ENCODE results near the gene CD53.
"Not testable (repeated sequence)": the region's sequence is repeated elsewhere in the genome, so short reads cannot be mapped to it uniquely, and the experiment has no call there.

CD53 gene

GRCh38 chr1:110872745-110873720, at the start of gene CD53:
TSS of gene CD53 (plus strand) at chr1:110873148. CDS start at chr1:110891409, 18,261 bp downstream.
- DNase-seq (ENCODE audit: low read depth in 2 of 2), result no peak

GRCh38 chr1:110824192-110824591, 48.8 kb upstream of the CD53 start:
- DNase-seq (ENCODE audit: low read depth in 2 of 2), result no peak

GRCh38 chr1:110829955-110830553, 42.9 kb upstream of the CD53 start:
- no peak for DNase-seq (ENCODE audit: low read depth in 2 of 2)

- DNase-seq (ENCODE audit: low read depth in 2 of 2), result not testable (repeated sequence)
Measured at GRCh38 chr1:110833779-110834178, 39.2 kb upstream of the CD53 start.

- no peak for DNase-seq (ENCODE audit: low read depth in 2 of 2)
Measured at GRCh38 chr1:110846861-110847260, 26.1 kb upstream of the CD53 start.

GRCh38 chr1:110850145-110850544, 22.8 kb upstream of the CD53 start:
- no peak for DNase-seq (ENCODE audit: low read depth in 2 of 2)

GRCh38 chr1:110850627-110851026, 22.3 kb upstream of the CD53 start:
- DNase-seq (ENCODE audit: low read depth in 2 of 2), result no peak

GRCh38 chr1:110853135-110853534, 19.8 kb upstream of the CD53 start:
- no peak for DNase-seq (ENCODE audit: low read depth in 2 of 2)

- DNase-seq (ENCODE audit: low read depth in 2 of 2), result no peak
Measured at GRCh38 chr1:110856410-110856809, 16.5 kb upstream of the CD53 start.

GRCh38 chr1:110857964-110858948, 14.7 kb upstream of the CD53 start:
- no peak for DNase-seq (ENCODE audit: low read depth in 2 of 2)

GRCh38 chr1:110859062-110859461, 13.9 kb upstream of the CD53 start:
- no peak for DNase-seq (ENCODE audit: low read depth in 2 of 2)

GRCh38 chr1:110860174-110860573, 12.8 kb upstream of the CD53 start:
- DNase-seq (ENCODE audit: low read depth in 2 of 2), result no peak

GRCh38 chr1:110860620-110861019, 12.3 kb upstream of the CD53 start:
- DNase-seq (ENCODE audit: low read depth in 2 of 2), result not testable (repeated sequence)

GRCh38 chr1:110861942-110862341, 11.0 kb upstream of the CD53 start:
- DNase-seq (ENCODE audit: low read depth in 2 of 2), result not testable (repeated sequence)

- DNase-seq (ENCODE audit: low read depth in 2 of 2), result no peak
Measured at GRCh38 chr1:110864287-110864686, 8.7 kb upstream of the CD53 start.

GRCh38 chr1:110870721-110871388, 2.1 kb upstream of the CD53 start:
- no peak for DNase-seq (ENCODE audit: low read depth in 2 of 2)

- DNase-seq (ENCODE audit: low read depth in 2 of 2), result no peak
Measured at GRCh38 chr1:110872366-110872744, 593 bp upstream of the CD53 start.

- no peak for DNase-seq (ENCODE audit: low read depth in 2 of 2)
Measured at GRCh38 chr1:110873856-110874255, 908 bp downstream of the CD53 start.

- DNase-seq (ENCODE audit: low read depth in 2 of 2), result no peak
Measured at GRCh38 chr1:110874324-110875215, 1.6 kb downstream of the CD53 start.

GRCh38 chr1:110875216-110875731, 2.3 kb downstream of the CD53 start:
- DNase-seq (ENCODE audit: low read depth in 2 of 2), result no peak

All from stimulated activated CD4-positive, alpha-beta T cell treated with anti-CD3 and anti-CD28 coated beads, Interleukin-12 subunit alpha, Interleukin-12 subunit beta, amount 100 ng/mL, for 24 hours (primary cell).